Progenitor cell of endocrine pancreas (in vitro differentiated cells): Measurements from ENCODE around the gene IGFALS. TPM values are rescaled to one million over a fixed set of nuclear protein-coding genes. Genes with fewer than 3 reads are reported as not detected.

Experiments used
- DNase-seq: peaks from one replicate; pipeline ENCODE4 v3.0.0; 2021; ENCODE audit warnings: low spot score; ENCODE audit not compliant: unreplicated experiment
- H3K27ac Mint-ChIP-seq: 2 replicates; pipeline ENCODE4 v1.8.0; 2021; ENCODE audit warnings: mild to moderate bottlenecking, moderate library complexity, mixed read lengths
- H3K27me3 Mint-ChIP-seq: 2 replicates; pipeline ENCODE4 v1.8.0; 2021; ENCODE audit warnings: mixed read lengths
- H3K36me3 Mint-ChIP-seq: 2 replicates; pipeline ENCODE4 v1.8.0; 2022; ENCODE audit warnings: mixed read lengths; ENCODE audit not compliant: insufficient read depth
- H3K4me1 Mint-ChIP-seq: 2 replicates; pipeline ENCODE4 v1.8.0; 2021; ENCODE audit warnings: low read depth, mixed read lengths
- H3K4me3 Mint-ChIP-seq: 2 replicates; pipeline ENCODE4 v1.8.0; 2021; ENCODE audit warnings: low read depth, mild to moderate bottlenecking, moderate library complexity, mixed read lengths
- H3K9me3 Mint-ChIP-seq: 2 replicates; pipeline ENCODE4 v1.8.0; 2021; ENCODE audit warnings: low read depth, mixed read lengths
- total RNA-seq: library from RNA; stranded (reverse); gene quantifications from 2 replicates; pipeline ENCODE4 v1.2.1, GENCODE V29; 2021
- TF ChIP-seq, protein P1 (sequence below): fragments of 200-600 bp; sonication (generic); IDR thresholded peaks from one replicate; pipeline ENCODE4 v1.5.0; 2021; ENCODE audit warnings: antibody characterized with exemption, mild to moderate bottlenecking; ENCODE audit not compliant: unreplicated experiment

IGFALS gene
- total RNA-seq, 1 donor from 2014 or later = 1.2 TPM

DNA sequence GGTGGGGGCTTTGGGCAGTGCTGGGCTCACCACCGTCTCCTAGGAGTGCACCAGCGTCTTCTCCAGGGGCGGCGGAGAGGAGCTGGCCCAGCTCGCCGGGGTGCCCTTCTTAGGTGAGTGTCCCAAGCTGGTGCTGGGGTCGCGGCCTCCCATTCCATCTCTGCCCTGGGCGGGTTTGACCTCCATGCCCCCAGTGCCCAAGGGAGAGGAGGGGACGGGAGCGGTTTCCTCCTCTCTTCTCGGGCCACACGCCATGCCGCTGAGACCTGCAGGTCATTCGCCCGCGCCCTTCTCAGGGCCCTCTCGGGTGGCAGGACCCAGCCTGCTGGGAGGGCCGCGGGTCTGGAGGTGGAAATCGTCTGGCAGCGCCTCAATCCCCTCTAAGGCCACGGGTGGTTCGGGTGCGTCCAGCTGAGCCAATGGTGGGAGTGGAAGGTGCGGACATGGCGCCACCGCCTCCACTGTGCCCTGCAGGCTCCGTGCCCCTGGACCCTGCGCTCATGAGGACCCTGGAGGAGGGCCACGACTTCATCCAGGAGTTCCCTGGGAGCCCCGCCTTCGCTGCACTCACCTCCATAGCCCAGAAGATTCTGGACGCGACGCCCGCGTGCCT is 5.3 kb downstream of the IGFALS start:
- H3K4me3 Mint-ChIP-seq = no peak overlapping the region
- H3K4me1 Mint-ChIP-seq = peaks cover 6% of the 10 kb centered on the region
- peaks cover 4% of the 10 kb centered on the region for H3K36me3 Mint-ChIP-seq
- TF ChIP-seq, protein P1, sequence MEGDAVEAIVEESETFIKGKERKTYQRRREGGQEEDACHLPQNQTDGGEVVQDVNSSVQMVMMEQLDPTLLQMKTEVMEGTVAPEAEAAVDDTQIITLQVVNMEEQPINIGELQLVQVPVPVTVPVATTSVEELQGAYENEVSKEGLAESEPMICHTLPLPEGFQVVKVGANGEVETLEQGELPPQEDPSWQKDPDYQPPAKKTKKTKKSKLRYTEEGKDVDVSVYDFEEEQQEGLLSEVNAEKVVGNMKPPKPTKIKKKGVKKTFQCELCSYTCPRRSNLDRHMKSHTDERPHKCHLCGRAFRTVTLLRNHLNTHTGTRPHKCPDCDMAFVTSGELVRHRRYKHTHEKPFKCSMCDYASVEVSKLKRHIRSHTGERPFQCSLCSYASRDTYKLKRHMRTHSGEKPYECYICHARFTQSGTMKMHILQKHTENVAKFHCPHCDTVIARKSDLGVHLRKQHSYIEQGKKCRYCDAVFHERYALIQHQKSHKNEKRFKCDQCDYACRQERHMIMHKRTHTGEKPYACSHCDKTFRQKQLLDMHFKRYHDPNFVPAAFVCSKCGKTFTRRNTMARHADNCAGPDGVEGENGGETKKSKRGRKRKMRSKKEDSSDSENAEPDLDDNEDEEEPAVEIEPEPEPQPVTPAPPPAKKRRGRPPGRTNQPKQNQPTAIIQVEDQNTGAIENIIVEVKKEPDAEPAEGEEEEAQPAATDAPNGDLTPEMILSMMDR = no peak
- no peaks in the 10 kb centered on the region for H3K9me3 Mint-ChIP-seq
- no peaks in the 10 kb centered on the region for H3K27me3 Mint-ChIP-seq
- no peak for DNase-seq
- H3K27ac Mint-ChIP-seq = no peak overlapping the region

DNA sequence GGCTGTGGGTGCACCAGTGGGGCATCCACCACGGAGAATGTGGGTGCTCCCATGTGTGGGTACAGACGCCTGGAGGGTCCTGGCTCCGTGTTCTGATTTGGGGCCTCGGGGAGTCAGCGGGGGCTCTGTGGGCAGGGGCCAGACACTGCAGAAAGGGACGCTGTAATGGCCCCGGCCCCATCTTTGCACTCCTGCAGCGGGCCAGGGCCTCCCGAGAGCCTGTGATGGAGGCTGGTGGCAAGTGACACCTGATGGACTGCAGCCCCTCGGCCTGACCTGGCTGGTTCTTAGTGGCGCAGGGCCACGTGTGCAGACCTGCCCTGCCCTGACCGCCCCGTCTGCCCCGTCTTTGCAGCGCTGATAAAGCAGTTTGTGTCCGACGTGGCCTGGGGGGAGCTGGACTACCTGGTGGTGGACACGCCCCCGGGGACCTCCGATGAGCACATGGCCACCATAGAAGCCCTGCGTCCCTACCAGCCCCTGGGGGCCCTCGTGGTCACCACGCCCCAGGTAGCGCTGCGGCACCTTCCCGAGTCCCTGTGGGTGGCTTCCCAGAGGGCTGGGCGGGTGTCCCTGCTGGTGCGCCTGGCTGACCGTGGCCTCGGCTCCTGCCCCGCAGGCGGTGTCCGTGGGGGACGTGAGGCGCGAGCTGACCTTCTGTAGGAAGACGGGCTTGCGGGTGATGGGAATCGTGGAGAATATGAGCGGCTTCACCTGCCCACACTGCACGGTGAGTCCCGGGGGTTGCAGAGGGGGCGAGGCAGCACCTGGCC is 6.0 kb downstream of the IGFALS start:
- no peak overlapping the region for H3K27ac Mint-ChIP-seq
- peaks cover 4% of the 10 kb centered on the region for H3K36me3 Mint-ChIP-seq
- no peak overlapping the region for H3K4me3 Mint-ChIP-seq
- no peak for DNase-seq
- no peaks in the 10 kb centered on the region for H3K9me3 Mint-ChIP-seq
- TF ChIP-seq, protein P1 = no peak
- peaks cover 6% of the 10 kb centered on the region for H3K4me1 Mint-ChIP-seq
- no peaks in the 10 kb centered on the region for H3K27me3 Mint-ChIP-seq

GRCh38 chr16:1787056-1787321 is 6.5 kb downstream of the IGFALS start:
- DNase-seq = no peak
- TF ChIP-seq, protein P1 = no peak
- peaks cover 4% of the 10 kb centered on the region for H3K36me3 Mint-ChIP-seq
- H3K27me3 Mint-ChIP-seq = no peaks in the 10 kb centered on the region
- H3K4me1 Mint-ChIP-seq = peaks cover 6% of the 10 kb centered on the region
- no peak overlapping the region for H3K4me3 Mint-ChIP-seq
- no peak overlapping the region for H3K27ac Mint-ChIP-seq
- H3K9me3 Mint-ChIP-seq = no peaks in the 10 kb centered on the region

DNA sequence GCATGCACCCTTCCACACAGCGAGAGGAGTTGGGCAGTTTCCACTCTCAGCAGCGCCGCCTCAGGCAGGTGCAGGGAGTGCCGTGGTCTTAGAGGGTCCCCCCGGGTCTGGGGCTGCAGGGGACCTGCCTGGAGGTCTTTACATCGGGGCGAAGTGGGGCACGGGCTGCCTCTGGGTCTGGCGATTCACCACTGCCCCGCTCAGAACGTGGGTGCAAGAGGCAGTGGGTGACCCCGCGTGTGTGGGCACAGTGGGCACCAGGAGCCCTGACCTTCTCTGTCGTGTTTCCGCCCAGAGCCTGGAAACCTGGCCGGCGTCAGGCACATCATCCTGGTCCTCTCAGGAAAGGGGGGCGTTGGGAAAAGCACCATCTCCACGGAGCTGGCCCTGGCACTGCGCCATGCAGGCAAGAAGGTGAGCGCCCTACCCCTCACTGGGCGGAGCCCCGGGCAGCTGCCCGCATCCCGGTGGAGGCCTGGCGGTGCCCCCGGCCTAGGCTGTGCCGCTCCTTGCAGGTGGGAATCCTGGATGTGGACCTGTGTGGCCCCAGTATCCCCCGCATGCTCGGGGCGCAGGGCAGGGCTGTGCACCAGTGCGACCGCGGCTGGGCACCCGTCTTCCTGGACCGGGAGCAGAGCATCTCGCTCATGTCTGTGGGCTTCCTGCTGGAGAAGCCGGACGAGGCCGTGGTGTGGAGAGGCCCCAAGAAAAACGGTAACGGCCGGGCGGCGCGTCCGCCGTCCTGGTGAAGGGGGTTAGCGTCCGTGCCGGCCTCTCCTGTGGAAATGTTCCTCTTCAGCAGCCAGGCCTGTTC is 7.1 kb downstream of the IGFALS start:
- Mint-ChIP-seq H3K27ac (no peak overlapping the region), H3K9me3 (no peaks in the 10 kb centered on the region), H3K4me3 (no peak overlapping the region), H3K27me3 (no peaks in the 10 kb centered on the region), H3K36me3 (peaks cover 4% of the 10 kb centered on the region), H3K4me1 (peaks cover 10% of the 10 kb centered on the region)
- no peak for DNase-seq
- TF ChIP-seq, protein P1 = no peak

DNA sequence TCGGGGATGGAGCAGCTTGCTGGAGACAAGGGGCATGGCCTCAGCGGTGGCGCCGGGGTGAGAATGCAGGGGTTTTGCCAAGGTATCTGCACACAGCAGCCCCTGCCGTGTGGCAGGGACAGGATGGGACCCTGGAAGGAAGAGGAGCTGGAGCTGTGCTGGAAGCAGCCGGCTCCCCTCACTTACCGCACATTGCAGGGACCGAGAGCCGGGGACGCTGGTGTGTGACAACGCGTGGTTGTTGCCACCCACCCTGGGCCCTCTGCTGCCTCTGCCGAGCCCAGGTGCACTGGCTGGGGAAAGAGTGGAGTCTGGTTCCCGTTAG is 7.7 kb downstream of the IGFALS start:
- no peak overlapping the region for H3K4me3 Mint-ChIP-seq
- H3K36me3 Mint-ChIP-seq = peaks cover 4% of the 10 kb centered on the region
- H3K9me3 Mint-ChIP-seq = no peaks in the 10 kb centered on the region
- TF ChIP-seq, protein P1 = no peak
- DNase-seq = no peak
- no peaks in the 10 kb centered on the region for H3K27me3 Mint-ChIP-seq
- H3K4me1 Mint-ChIP-seq = peaks cover 14% of the 10 kb centered on the region
- H3K27ac Mint-ChIP-seq = no peak overlapping the region
